HG02943 (cell line): Measurements from ENCODE around the gene ARIH1.
"Not testable (repeated sequence)": the region's sequence is repeated elsewhere in the genome, so short reads cannot be mapped to it uniquely, and the experiment has no call there.

Experiments used
- ATAC-seq: cut with Tn5 transposase; IDR thresholded peaks from one replicate; pipeline ENCODE4 v1.9.1; 2021; ENCODE audit warnings: mild to moderate bottlenecking, low read depth, moderate library complexity; ENCODE audit not compliant: unreplicated experiment

ARIH1 gene

DNA sequence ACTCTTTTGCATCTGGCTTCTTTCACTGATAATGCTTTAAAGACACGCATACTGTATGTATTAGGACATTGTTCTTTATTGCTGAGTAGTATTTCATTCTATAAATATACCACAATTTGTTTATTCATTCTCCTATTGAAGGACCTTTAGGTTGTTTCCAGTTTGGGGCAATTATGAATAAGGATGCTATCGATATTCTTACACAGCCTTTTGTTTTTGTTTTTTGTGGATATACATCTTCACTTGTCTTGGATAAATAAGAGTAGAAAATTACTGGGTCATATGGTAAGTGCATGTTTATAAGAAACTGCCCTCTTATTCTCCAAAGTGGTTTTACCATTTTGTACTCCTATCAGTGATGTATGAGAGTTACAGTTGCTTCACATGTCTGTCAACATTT is 118.5 kb downstream of the ARIH1 start:
- ATAC-seq = no peak

DNA sequence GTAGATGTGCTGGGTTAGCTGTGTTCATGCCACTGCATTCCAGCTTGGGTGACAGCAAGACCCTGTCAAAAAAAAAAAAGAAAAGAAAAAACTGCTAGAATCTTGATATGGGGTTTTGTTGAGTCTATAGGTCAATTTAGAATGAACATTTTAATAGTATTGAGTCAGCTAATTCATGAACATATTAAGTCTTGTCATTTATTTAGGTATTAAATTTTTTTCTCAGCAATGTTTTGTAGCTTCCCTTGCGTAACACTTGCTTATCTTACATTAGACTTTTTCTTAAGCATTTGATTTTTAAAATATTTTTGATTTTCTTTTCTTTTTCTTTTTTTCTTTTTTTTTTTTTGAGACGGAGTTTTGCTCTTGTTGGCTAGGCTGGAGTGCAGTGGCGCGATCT is 119.7 kb downstream of the ARIH1 start:
- ATAC-seq = no peak

DNA sequence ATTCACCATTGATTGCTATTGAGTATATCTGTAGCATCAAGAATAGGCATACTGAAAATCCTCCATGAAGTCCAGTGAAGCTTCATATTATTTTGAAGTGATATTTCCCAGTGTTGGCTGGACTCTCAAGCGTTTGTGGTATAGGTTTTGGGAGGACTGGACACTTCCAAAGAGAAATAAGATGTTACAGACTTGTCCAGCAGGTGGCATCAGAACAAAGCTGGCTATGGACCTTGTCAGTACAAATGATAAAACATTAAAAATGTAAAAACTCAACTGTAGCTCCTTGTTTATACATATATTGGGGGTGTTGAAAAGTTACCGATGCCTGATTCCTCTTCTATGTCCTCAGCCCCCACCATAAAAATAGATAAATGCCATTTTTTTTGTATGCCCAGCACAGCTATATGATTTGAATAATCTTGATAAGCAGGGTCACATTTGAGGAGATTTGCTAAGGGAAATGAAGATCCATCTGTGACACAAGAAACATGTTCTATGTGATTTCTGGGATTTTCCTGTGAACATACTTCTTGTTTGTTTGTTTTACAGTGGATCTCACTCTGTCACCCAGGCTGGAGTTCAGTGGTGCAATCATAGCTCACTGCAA is 125.8 kb downstream of the ARIH1 start:
- no peak for ATAC-seq

DNA sequence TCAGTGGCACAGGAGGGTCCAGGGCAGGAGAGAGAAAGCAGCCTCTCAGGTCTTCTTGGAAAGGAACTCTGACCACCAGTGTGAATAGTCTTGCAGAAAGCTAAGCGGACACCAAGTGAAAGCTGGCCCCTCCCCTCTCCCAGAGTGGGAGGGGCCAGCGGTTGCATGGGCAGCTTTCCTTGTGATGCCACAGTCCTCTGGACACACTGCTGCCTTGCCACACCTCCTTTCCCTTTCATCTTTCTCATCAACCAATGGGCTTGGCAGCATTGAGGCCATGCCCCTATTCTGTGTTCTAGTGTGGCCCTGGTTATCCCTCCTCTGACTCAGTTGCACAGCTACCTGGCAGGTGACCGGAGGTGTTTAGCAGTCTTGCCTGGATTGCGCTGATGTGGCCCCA is 130.7 kb downstream of the ARIH1 start:
- no peak for ATAC-seq

DNA sequence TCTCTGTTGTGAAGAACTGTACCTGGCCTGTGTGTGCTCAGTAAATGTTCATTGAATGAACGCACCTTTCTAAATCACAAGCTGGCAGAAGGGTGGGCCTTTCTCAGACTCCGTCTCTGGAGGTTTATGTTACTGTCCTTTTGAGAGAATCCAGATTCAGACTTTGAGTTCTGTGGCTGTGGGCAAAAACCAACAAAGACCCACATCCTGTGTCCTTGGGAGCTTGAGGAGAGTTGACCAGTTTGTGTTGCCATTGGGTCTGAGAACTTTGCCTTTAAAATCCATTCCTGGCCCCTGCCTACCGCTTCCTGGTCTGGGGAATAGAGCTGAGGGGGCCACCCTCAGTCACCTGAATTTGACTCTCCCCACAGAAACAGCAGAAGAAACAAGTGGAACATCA is 134.0 kb downstream of the ARIH1 start:
- ATAC-seq = not testable (repeated sequence)

DNA sequence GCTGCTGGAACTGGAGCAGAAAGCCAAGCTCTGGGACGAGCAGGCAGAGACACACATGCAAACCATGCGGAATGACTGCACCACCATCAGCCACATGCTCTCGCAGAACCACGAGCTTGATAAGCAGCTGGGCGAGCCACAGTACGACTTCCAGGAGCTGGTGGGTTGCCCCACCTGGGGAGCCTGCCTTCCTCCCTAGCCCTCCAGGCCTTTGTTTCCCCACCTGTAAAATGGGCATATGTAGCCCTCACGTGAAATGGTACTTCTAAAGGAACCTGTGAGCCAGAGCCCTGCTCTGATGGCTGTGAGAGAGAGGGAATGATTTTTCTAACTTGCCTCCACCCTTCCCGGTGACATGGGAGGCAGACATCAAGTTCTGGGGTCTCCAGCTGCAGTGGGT is 135.7 kb downstream of the ARIH1 start:
- ATAC-seq = no peak

DNA sequence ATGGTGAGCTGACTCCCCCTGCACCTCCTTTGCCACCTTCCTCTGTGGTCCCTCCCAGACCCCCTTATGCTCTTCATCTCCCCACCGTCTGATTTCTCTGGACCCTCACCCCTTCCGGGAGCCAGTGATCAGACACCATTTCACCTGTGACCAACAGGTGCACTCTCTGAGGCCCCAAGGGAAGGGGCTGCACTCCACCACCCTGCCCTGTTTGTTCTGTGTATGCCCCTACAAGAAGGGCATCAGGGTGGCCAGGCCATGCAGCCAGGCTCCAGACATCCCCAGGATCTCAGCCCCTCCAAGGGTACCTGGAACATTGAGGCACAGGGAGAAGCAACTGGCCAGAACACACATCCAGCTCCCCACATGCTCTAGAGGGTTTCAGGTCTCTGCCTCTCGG is 138.2 kb downstream of the ARIH1 start:
- not testable (repeated sequence) for ATAC-seq

DNA sequence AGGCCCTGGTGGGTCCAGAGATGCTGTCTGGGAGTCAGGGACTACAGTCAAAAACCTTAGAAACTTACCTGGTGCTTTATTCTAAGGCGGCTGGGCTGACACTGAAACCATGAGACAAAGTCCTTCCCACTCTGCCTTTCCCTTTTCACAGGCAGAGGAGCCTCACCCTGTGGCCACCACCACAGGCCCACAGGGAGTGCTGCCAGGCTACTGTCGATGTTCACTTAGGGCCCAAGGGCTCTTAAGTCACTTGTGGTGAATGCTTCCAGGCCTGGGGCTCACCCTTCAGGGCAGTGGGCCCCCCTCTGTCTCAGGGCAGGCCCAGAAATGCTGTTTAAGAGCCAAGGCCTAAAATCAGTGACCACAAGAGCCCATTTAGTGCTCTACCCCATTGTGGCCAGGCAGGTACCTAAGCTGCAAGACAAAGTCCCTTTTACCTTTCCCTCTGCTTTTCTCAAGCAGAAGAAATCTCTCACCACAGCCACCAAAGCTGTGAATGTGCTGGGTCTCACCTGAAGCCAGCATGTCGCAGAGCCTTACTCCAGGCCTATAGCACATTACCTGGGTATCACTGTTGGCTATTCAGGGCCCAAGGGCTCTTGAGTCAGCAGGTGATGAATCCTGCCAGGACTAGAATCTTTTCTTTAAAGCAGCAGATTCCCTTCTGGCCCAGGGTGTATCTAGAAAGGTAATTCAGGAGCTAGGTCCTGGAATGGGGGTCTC is 140.8 kb downstream of the ARIH1 start:
- no peak for ATAC-seq

DNA sequence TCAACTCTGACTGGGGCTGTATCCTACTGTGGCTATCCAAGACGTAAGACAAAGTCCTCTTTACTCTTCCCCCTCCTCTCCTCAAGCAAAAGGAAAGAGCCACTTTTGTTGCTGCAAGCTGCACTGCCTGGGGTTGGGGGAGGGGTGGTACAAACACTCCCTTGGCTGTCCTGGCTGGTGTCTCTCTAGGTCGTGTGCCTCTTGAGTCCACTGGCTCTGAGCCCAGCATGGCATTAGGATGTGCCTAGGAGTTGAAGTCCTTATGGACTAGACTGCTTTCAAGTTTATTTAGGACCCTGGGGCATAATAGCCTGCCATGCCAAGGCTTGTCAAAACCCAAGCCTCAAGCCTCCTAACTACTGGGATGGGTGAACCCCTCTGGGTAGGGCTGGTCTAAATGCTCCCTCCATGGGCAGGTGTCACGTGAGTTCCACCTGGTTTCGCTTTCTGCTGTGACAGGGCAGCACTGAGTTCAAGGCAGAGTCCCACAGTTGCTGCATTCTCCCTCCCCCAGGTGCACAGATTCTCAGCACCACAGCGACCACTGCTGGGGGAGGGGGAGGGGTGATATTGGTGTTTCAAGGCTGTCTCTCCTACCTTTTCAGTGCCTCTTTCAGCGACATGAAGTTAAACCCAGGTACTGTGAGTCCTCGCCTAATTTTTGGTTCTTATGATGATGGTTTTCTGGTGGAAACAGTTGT is 141.6 kb downstream of the ARIH1 start:
- not testable (repeated sequence) for ATAC-seq

DNA sequence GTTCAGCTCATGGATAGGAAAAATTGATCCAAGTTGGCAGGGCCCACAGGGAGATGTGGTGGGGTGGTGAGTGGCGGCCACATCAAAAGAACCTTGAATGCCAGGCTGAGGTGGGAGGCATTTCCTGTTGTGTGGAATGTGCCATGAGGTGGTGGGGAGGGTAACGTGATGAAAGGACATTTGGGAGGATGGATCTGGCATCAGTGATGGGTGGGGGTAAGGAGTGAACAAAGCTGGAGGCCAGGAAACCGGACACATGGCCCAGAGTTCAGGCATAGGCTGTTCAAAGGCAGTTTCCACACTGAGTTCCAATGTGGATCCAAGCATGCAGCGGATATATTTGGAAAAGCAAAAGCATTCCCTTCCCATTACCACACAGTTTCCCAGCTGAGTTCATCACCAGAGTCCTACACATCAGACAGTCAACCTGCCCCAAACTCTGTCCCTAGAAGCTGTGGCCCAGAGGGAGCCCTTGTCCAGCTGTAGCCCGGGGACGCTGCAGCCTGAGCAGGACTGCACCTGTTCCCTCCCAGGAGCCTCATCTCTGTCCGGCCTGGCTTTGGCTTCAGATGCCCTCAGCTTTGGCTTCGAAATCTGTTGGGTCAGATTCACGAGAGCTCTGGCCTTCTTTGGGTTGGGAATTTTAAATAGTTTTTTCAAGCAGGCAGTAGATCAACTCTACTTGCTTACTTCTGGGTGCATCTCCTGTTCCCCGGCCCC is 142.5 kb downstream of the ARIH1 start:
- no peak for ATAC-seq

DNA sequence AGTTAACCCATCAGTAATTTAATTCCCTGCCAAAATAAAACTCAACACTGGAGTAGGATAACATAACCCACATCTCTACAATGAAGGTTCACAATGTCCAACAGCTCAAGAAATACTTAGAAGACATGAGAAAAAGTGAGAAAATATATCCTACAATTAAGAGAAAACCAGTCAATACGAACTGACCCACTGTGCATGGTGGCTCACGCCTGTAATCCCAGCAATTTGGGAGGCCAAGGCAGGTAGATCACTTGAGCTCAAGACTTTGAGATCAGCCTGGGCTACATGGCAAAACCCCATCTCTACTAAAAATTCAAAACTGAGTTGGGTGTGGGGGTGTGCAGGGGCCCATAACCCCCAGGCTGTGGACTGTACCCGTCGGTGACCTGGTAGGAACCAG is 149.7 kb downstream of the ARIH1 start:
- ATAC-seq = not testable (repeated sequence)

DNA sequence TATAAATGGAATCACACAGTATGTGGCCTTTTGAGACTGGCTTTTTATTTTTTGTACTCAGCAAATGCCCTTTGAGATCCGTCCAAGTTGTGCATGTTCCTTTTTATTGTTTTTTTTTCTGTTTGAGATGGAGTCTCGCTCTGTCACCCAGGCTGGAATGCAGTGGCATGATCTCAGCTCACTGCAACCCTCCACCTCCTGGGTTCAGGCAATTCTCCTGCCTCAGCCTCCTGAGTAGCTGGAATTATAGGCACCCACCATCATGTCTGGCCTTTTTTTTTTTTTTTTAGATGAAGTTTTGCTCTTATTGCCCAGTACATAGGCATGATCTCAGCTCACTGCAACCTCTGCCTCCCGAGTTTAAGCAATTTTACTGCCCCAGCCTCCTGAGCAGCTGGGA is 152.0 kb downstream of the ARIH1 start:
- ATAC-seq = not testable (repeated sequence)

DNA sequence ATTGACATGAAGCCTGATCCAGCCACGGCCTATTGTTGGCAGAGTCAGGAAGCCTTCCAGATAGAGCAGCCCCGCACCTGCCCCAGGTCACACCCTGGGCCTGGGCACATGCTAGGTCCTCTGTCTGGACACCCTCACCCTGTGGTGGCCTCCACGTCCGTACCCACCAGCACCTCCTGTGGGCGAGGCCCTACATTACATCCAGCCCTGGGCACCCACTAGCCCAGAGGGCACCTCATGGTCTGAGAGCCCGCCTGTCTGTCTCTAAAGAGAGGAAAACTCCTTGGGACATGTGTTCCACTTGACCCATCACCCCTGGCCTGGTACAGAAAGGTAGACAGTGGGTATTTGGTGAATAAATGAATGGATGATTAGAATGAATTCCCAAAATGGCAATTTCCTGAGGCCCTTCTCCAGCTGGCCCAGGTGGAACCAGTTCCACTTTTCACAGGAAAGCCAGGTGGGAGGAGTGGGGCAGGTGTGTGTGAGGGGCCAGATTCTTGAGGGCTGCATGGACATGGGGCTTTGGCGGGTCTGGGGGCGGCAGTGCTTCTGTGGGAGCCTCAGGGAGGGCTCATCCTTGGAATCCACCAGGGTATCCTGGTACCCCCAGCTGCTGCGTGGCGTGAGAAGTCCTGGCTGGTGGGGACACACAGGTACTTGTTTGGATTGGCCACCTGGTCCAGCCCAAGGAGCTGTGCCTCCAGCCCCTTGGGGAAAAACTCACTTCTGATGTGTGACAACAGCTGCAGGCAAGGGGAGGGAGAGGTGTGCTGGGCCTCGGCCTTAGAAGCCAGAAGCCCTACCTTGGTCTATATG is 154.3 kb downstream of the ARIH1 start:
- not testable (repeated sequence) for ATAC-seq

DNA sequence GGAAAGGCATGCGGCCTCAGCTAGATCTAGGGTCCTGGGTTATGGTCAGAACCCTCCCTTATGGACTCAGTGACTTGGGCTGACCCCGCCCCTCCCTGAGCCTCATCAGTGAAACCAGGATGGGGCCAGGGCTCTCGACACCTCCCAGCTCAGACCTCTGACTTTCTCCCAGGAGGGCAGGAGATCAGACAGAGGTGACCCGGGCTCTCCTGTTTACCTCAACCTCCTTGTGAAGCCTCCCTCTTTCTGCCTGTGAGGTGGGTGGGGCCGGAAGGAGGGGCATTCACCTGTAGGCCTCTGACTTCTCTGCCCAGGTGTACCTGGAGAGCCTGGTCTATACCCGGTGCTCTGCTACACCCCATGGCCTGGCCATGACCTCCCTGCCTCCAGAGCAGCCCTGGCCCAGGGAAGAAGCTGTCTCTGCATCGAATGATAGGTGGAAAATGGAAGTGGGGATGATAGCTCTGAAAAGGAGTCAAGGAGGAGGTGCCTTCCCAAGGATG is 155.0 kb downstream of the ARIH1 start:
- ATAC-seq = not testable (repeated sequence)

DNA sequence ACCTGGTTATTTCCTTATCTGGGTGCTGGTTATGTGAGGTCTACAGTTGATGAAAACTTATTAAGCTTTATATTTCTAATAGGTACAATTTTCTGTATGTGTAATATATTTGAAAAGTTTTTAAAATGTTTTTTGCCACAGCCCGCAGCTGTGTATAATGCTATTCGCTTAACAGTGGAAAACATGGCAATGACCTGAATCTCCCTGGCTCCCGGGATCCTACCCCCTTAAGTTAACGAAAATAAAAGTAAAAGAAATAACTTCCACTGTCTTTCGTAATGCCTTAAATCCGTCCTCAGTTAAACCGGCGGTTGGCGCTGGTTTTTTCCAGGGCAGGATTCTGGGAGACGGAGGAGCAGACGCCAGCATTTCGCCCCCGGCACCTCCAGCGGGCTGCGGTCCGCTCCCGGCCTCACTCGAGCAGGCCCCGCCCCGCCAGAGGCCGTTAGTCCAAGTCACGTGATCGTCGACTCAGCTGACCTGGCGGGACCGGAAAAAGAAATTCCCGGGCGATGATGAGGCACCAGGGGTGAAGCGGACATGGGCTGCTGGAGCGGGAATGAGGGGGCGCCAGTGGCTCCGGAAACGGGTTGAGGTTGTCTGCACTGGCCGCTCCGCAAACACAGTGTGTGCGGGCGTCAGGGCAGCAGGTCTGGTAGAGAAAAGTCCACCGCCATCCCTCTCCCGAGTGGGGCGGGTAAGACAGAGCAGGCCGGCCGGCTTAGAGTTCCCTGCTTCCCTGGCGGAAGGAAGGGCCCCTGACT is 162.6 kb downstream of the ARIH1 start:
- ATAC-seq = peak; percentile 69

DNA sequence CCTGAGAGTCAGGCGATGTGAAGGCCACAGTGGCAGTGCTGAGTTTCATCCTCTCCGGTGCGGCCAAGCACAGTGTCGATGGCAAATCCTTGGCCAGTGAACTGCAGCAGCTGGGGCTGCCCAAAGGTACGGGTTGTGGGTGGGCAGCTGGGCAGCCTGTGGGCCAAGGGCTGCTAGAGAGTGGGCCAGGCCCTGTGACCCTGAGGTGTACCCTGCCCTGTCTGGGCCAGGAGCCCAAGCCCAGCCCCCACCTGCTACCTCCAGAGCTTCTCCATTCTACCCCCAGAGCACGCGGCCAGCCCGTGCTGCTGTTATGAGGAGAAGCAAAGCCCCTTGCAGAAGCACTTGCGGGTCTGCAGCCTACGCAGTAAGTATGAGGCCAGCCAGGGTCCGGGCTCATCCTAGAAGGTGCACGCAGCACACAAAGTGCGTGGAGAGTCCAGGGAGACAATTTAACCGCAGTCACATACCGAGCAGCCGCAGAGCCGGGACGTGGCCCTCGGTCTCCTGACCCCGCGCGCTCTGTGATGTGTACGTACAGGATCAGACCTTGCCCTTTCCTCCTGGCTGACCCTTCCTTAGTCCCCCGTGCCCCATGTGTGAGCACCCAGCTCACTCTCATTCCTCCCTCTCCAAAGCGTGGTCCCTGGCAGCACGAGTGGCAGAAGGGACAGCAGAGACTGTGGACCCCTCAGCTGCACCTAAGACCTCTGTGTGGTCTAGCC is 165.8 kb downstream of the ARIH1 start:
- ATAC-seq = not testable (repeated sequence)

DNA sequence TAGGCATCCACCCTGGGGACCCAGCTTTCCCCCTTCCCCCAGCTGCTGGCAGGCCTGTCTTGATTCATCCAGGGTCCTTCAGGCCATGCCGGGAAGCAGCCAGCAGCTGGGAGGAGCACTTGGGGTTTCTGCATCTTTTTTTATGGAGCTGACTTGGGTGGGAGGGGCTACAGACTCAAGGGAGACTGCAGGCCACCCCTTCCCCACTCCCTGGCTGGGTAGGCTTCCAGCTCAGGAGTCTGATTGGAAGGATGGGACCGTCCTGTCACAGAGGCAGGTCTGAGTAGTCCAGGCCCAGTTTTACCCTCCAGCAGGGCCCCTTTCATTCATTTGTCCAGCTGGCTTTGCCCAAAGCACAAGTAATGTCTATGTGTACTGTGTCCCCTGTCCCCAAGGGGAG is 168.1 kb downstream of the ARIH1 start:
- ATAC-seq = not testable (repeated sequence)

DNA sequence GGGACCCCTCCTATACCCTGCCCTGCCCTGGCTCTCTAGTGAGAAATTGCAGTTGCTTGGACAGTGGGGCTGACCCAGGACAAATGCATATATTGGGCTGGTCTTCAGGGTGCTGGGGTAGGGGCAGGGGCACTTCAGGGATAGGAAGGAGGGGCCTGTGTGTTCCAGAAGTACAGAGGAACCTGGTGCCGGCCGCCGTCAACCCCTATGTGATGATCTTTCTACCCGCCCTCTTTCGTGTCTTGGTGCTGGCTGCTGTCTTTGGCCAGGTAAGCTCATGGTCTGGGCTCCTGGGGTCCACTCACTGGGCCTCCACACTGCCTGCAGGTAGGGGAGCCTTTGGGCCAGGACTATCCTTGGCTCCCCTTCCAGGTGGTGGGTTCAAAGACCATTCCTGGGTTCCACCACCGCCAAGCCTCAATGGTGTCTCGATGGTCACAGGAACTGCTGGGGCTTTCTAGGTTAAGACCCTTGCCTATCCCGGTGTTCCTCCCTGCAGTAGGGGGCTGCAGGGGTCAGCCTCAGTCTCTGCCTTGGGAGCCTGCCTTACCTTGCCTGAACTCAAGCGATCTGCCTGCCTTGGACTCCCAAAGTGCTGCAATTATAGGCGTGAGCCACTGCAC is 174.6 kb downstream of the ARIH1 start:
- not testable (repeated sequence) for ATAC-seq
